Osteocyte (in vitro differentiated cells): ENCODE results near the gene SIGLEC15. TPM values are rescaled to one million over a fixed set of nuclear protein-coding genes. Genes with fewer than 3 reads are reported as not detected.

Source experiments
- DNase-seq: peaks from one replicate; pipeline ENCODE4 v3.0.0; 2021; ENCODE audit warnings: mixed read lengths; ENCODE audit not compliant: unreplicated experiment; ENCODE audit errors: extremely low spot score
- H3K27ac Mint-ChIP-seq: one replicate; pipeline ENCODE4 v1.8.0; 2021; ENCODE audit warnings: mild to moderate bottlenecking, mixed read lengths; ENCODE audit not compliant: unreplicated experiment
- H3K27me3 Mint-ChIP-seq: one replicate; pipeline ENCODE4 v1.8.0; 2021; ENCODE audit warnings: mixed read lengths; ENCODE audit not compliant: unreplicated experiment
- H3K36me3 Mint-ChIP-seq: one replicate; pipeline ENCODE4 v1.8.0; 2021; ENCODE audit warnings: mixed read lengths; ENCODE audit not compliant: unreplicated experiment
- H3K4me1 Mint-ChIP-seq: one replicate; pipeline ENCODE4 v1.8.0; 2021; ENCODE audit warnings: mixed read lengths; ENCODE audit not compliant: unreplicated experiment
- H3K4me3 Mint-ChIP-seq: one replicate; pipeline ENCODE4 v1.8.0; 2021; ENCODE audit warnings: mild to moderate bottlenecking, moderate library complexity, mixed read lengths; ENCODE audit not compliant: unreplicated experiment
- H3K9me3 Mint-ChIP-seq: one replicate; pipeline ENCODE4 v1.8.0; 2021; ENCODE audit warnings: mixed read lengths; ENCODE audit not compliant: unreplicated experiment
- total RNA-seq: library from RNA; stranded (reverse); gene quantifications from 2 replicates; pipeline ENCODE4 v1.2.1, GENCODE V29; 2021
- TF ChIP-seq, protein P1 (sequence below): fragments of 200-600 bp; sonication (generic); IDR thresholded peaks from 2 replicates; pipeline ENCODE4 v1.5.0; 2021; ENCODE audit warnings: antibody characterized with exemption, mild to moderate bottlenecking, moderate library complexity

Gene SIGLEC15
- total RNA-seq, 1 donor from 2014 or later, result 0.13 TPM

DNA sequence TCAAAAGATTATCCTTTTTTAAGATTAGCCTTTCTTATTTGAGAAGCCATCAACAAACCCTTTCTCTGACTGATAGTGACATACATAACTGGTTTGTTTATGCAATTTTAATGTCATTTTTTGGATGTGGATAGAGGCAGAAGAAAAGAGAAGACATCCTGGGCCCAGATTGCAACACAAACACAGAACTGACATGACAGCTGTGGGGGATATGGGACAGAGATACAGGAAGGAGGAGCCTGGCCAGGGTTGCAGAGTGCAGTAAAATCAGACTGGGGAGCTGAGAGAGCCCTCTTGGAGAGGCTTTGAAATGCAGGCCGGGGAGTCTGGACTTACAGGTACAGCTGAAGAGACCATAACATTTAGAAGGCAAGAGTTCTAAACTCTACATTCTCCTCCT is 65.1 kb downstream of the SIGLEC15 start:
- Mint-ChIP-seq H3K4me3 (no peak overlapping the region), H3K4me1 (no peaks in the 10 kb centered on the region), H3K9me3 (no peaks in the 10 kb centered on the region), H3K27ac (no peak overlapping the region), H3K36me3 (peaks cover 37% of the 10 kb centered on the region), H3K27me3 (no peaks in the 10 kb centered on the region)
- no peak for DNase-seq
- TF ChIP-seq, protein P1, sequence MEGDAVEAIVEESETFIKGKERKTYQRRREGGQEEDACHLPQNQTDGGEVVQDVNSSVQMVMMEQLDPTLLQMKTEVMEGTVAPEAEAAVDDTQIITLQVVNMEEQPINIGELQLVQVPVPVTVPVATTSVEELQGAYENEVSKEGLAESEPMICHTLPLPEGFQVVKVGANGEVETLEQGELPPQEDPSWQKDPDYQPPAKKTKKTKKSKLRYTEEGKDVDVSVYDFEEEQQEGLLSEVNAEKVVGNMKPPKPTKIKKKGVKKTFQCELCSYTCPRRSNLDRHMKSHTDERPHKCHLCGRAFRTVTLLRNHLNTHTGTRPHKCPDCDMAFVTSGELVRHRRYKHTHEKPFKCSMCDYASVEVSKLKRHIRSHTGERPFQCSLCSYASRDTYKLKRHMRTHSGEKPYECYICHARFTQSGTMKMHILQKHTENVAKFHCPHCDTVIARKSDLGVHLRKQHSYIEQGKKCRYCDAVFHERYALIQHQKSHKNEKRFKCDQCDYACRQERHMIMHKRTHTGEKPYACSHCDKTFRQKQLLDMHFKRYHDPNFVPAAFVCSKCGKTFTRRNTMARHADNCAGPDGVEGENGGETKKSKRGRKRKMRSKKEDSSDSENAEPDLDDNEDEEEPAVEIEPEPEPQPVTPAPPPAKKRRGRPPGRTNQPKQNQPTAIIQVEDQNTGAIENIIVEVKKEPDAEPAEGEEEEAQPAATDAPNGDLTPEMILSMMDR, result no peak

DNA sequence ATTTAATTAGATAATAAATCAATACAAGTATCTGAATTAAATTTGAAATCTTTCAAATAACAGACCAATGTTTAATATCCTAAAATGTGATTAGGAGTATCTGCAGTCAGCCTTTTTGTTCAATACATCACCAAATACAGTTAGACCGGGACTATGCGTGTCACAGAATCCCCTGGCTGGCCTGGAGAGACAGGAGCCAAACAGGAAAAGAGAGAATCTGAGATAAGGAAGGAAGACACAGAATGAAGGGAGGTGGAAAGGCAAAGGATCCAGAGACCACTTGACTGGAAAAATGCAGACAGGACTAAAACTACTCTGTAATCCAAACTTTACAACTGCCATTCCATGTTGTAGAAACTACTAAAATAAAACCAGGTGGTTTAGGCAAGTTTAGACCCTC is 66.3 kb downstream of the SIGLEC15 start:
- DNase-seq, result no peak
- Mint-ChIP-seq H3K4me3 (no peak overlapping the region), H3K36me3 (peaks cover 45% of the 10 kb centered on the region), H3K4me1 (no peaks in the 10 kb centered on the region), H3K9me3 (no peaks in the 10 kb centered on the region), H3K27ac (no peak overlapping the region), H3K27me3 (no peaks in the 10 kb centered on the region)
- TF ChIP-seq, protein P1, result no peak

Other genes with a start within 250 kb of the SIGLEC15 start
- gene SLC14A2, start 210.2 kb upstream of the SIGLEC15 start, total RNA-seq, result not detected in 2 replicates
- 0.24 TPM in 1 of 2 replicates, not detected in the other for gene SLC14A1, start 101.5 kb upstream of the SIGLEC15 start, total RNA-seq
- 30.9 and 33.3 TPM in 2 replicates for gene EPG5, start 141.7 kb downstream of the SIGLEC15 start, total RNA-seq
- 4.5 TPM in 2 replicates for gene PSTPIP2, start 246.6 kb downstream of the SIGLEC15 start, total RNA-seq